Measurements from ENCODE around the gene LINC01488. TPM values are rescaled to one million over a fixed set of nuclear protein-coding genes. Genes with fewer than 3 reads are reported as not detected.

LINC01488 gene
- total RNA-seq, 1 donor from 2014 or later, result 1.3 TPM

DNA sequence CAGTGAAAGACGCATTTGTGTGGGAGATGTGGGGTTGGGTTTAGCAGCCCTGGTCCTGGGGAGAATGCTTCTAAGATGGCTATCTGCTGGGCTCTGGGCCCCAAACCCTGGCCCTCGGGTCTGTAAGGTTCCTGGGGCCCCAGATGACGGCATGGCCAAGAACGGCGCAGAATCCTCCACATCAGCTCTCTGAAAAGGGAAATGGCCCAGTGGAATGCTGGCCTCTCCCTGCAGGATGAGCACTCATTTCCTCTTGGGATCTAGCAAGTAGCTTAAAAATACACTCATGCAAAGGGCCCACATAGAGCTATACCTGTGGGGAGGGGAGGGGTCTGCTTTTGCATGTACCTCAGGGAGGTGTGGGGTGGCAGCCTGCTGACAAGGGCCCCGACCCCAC lies 37.5 kb upstream of the LINC01488 start:
- no peaks in the 10 kb centered on the region for H3K27me3 Mint-ChIP-seq
- H3K9me3 Mint-ChIP-seq (ENCODE audit: low read depth), result no peaks in the 10 kb centered on the region
- H3K36me3 Mint-ChIP-seq (ENCODE audit: insufficient read depth), result no peaks in the 10 kb centered on the region
- TF ChIP-seq, protein P1, sequence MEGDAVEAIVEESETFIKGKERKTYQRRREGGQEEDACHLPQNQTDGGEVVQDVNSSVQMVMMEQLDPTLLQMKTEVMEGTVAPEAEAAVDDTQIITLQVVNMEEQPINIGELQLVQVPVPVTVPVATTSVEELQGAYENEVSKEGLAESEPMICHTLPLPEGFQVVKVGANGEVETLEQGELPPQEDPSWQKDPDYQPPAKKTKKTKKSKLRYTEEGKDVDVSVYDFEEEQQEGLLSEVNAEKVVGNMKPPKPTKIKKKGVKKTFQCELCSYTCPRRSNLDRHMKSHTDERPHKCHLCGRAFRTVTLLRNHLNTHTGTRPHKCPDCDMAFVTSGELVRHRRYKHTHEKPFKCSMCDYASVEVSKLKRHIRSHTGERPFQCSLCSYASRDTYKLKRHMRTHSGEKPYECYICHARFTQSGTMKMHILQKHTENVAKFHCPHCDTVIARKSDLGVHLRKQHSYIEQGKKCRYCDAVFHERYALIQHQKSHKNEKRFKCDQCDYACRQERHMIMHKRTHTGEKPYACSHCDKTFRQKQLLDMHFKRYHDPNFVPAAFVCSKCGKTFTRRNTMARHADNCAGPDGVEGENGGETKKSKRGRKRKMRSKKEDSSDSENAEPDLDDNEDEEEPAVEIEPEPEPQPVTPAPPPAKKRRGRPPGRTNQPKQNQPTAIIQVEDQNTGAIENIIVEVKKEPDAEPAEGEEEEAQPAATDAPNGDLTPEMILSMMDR (IDR thresholded peaks at IDR 0.05; ENCODE audit: unreplicated experiment), result no peak
- H3K4me3 Mint-ChIP-seq (ENCODE audit: low read depth), result peak overlapping the region; percentile 32
- no peak for DNase-seq (ENCODE audit: low spot score, unreplicated experiment)
- H3K4me1 Mint-ChIP-seq (ENCODE audit: low read depth), result peaks cover 26% of the 10 kb centered on the region
- peak overlapping the region; percentile 89 for H3K27ac Mint-ChIP-seq

DNA sequence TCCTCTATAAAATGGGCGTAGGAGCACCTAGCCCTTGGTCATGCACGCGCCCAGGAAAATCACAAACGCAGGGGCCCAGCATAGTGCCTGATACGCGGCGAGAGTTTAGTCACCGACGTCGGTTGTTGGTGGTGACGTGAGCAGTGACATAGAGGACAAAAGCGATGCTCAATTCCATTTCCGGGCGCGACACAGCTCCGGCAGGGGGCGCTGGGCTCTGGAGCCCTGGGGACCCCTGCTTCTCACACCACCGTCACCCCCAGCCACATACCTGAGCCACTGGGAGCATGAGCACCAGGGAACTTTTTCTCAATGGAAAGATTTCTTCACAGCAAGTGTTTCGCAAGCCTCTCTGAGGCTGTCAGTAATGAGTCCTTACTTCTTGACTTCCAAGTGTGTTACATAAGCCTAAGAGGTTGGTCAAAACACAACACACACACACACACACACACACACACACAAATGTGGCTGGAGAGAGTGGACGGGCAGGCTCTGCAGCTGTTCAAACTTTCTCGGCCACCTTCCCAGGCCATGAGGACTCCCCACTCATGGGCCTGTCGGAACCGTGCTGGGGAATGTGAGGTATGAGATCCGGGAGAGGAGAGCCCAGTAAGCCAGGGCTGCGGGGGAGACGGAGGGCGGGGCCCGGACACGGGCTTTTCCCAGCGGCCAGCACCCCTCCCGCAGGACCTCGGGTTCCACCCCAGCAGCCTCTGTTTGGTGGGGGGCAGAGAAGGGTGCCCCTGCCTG lies 36.9 kb upstream of the LINC01488 start:
- Mint-ChIP-seq H3K4me1 (ENCODE audit: low read depth) (peaks cover 21% of the 10 kb centered on the region), H3K27ac (peak overlapping the region; percentile 89), H3K9me3 (ENCODE audit: low read depth) (no peaks in the 10 kb centered on the region), H3K36me3 (ENCODE audit: insufficient read depth) (no peaks in the 10 kb centered on the region), H3K27me3 (no peaks in the 10 kb centered on the region), H3K4me3 (ENCODE audit: low read depth) (no peak overlapping the region)
- DNase-seq (ENCODE audit: low spot score, unreplicated experiment), result peak; percentile 32
- TF ChIP-seq, protein P1 (IDR thresholded peaks at IDR 0.05; ENCODE audit: unreplicated experiment), result peak; percentile 56

DNA sequence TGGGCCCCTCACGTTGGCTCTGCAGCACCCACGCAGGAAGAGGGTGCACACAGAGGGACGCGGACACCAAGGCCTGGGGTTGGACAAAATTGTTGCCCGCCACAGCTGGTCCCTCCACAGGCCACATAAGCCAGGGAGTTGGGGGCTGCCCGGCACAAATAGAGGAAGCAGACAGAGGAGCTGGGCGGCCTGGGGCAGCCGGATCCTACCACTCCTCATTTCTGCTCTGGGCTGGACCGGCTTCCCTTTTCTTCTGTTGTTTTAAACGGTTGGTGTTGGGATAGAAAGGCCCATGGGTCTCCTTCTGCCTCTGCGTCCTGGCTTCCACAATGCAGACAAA lies 36.4 kb upstream of the LINC01488 start:
- peak overlapping the region; percentile 79 for H3K27ac Mint-ChIP-seq
- TF ChIP-seq, protein P1 (IDR thresholded peaks at IDR 0.05; ENCODE audit: unreplicated experiment), result no peak
- DNase-seq (ENCODE audit: low spot score, unreplicated experiment), result no peak
- H3K27me3 Mint-ChIP-seq, result no peaks in the 10 kb centered on the region
- peaks cover 21% of the 10 kb centered on the region for H3K4me1 Mint-ChIP-seq (ENCODE audit: low read depth)
- no peak overlapping the region for H3K4me3 Mint-ChIP-seq (ENCODE audit: low read depth)
- H3K36me3 Mint-ChIP-seq (ENCODE audit: insufficient read depth), result no peaks in the 10 kb centered on the region
- no peaks in the 10 kb centered on the region for H3K9me3 Mint-ChIP-seq (ENCODE audit: low read depth)

DNA sequence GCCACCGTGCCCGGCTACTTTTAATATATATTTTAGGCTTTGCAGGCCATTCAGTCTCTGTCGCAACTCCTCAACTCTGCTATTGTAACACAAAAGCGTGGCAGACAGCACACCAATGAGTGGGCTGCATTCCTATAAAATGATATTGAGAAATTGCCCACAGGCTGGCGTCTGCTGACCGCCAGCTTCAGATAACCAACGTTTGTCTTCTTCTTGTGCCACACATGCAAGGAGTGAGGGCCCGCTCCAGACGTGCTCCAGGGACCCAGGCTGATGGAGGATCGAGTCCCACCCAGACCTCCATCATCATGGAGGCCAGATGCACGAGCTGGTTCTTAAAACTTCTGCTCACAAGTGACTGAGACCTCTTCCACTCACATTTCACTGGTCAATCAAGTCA lies 35.4 kb upstream of the LINC01488 start:
- H3K27me3 Mint-ChIP-seq, result peaks cover 2% of the 10 kb centered on the region
- TF ChIP-seq, protein P1 (IDR thresholded peaks at IDR 0.05; ENCODE audit: unreplicated experiment), result no peak
- DNase-seq (ENCODE audit: low spot score, unreplicated experiment), result no peak
- no peaks in the 10 kb centered on the region for H3K9me3 Mint-ChIP-seq (ENCODE audit: low read depth)
- no peaks in the 10 kb centered on the region for H3K36me3 Mint-ChIP-seq (ENCODE audit: insufficient read depth)
- peaks cover 21% of the 10 kb centered on the region for H3K4me1 Mint-ChIP-seq (ENCODE audit: low read depth)
- H3K27ac Mint-ChIP-seq, result no peak overlapping the region
- H3K4me3 Mint-ChIP-seq (ENCODE audit: low read depth), result no peak overlapping the region

DNA sequence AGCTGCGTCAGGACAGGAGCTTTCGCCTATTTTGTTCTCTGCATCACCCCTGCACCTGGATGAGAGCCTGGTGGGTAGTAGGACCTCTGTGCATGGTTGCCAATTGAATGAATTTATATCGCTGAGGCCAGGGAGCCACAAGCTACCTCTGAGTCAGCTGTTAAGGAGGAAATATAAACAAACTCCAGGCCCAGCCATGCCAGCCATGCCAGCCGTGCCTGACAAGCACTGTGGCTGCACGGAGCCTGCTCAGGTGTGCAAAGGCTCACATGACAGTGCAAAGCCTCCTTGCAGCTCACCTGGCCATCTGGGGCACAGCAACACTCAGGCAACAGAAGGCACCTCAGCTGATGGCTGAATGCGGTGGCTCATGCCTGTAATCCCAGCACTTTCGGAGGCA lies 33.7 kb upstream of the LINC01488 start:
- Mint-ChIP-seq H3K4me3 (ENCODE audit: low read depth) (no peak overlapping the region), H3K9me3 (ENCODE audit: low read depth) (peaks cover 3% of the 10 kb centered on the region), H3K36me3 (ENCODE audit: insufficient read depth) (no peaks in the 10 kb centered on the region), H3K4me1 (ENCODE audit: low read depth) (peaks cover 16% of the 10 kb centered on the region), H3K27ac (no peak overlapping the region), H3K27me3 (peaks cover 10% of the 10 kb centered on the region)
- no peak for DNase-seq (ENCODE audit: low spot score, unreplicated experiment)
- TF ChIP-seq, protein P1 (IDR thresholded peaks at IDR 0.05; ENCODE audit: unreplicated experiment), result no peak

Measured in progenitor cell of endocrine pancreas (in vitro differentiated cells).